GM19455 (cell line): Measurements from ENCODE around the gene GLYATL1.

Experiments used
- ATAC-seq: cut with Tn5 transposase; IDR thresholded peaks from one replicate; pipeline ENCODE4 v1.9.1; 2021; ENCODE audit not compliant: unreplicated experiment

Gene GLYATL1

DNA sequence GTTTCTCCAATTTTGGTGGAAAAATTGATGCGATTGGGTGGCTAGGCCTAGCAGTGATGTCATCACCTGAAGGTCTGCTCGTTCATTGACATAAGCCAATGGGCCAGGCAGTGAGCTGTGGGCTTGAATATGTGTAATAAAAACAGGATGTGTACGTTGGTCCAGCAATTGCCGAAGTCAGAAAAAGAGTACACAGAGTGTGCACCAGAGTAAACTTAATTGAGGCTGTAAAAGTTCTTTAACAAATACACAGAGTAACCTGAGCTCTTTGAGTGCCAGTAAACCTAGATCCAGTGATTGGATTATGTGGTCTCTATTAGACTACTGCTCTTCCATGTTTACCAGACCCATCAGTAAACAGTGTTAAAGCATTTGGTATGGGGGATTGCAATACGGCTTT lies 13.0 kb upstream of the GLYATL1 start:
- ATAC-seq, result no peak

DNA sequence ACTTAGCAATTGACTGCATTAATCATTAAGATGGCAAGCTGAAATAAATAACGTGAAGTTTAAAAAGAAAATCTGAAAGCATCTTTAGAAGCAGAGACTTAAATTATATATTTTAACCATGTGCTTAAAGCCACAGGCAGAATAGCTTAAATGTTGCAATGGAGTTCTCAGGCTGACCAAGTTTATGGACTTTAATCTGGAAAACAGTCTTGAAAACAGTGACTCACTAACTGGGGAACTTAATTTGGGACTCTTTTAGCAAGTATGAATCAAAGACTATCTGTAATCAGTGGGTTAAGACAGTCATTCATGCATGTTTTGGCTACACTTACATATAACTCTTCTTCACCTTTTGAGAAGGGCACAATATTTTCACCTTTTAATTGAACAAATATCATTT lies 12.6 kb upstream of the GLYATL1 start:
- ATAC-seq, result no peak

DNA sequence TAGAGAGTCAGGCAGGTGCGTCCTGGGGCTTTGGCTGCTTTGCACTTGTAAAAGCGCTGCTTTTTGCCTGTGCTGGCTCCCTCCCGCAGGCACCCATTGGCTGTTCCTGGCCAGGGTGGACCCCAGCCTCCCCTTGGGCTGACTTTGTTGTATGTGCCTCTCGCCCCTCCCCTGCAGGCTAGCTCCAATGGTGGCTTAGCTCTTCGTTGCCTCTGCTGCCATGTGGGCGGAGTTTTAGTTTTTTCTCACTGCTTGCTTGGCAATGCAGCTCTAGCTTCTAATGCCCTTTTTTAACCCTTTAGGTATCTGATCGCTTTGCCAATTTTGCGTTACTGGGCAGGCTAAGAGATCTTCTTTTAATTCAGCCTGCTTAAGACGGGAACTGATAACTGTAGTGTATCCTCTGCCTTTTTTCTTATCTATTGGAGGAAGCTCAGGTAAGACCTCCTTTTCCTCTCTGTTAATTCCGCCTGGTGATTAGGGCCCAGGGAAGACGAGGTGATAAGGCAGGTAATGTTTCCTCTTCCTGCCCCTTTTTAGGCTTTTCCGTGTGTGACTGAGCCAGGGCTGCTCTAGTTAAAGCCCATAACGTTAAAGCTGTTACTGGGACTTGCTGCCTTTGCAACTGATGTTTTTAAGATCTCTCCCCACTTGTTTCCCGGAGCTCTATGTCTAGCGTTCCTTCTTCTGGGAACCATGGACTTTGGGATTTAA lies 11.7 kb upstream of the GLYATL1 start:
- no peak for ATAC-seq

DNA sequence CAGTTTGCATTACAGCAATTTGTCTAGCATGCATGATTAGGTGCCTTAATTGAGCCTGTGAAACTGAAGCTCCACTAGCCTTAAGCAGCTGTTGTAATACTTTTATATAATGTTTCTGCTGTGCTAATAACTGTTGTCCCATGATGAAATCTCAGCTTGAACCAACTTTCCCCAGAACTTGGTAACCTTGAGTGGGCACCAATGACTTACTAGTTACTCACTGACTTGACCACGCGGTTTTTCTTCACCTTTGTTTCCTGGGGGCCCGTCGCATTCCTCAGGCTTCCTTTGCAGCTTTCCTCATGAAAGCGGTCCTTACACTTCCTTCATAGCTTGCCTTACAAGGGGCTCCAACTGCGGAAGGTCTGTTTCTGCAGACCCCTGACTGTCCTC lies 11.2 kb upstream of the GLYATL1 start:
- ATAC-seq, result no peak

DNA sequence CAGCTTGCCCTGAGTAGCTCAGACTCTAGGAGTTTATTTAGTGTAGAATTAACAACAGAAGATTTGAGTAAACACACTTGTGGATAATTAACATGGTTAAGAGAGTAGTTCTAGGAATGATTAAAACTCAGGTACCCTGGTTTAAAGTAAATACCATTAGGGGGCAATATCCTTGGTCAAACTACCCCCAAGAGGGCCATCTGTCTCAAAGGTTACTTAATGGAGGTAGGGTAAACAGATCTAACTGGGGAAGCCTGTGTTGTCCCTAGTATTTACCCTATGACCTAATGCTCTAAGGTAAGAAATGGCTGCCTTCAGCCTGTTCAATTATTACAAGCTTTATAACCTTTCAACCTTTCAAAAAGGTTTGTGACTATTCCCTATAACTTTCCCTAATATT lies 10.6 kb upstream of the GLYATL1 start:
- ATAC-seq, result no peak

DNA sequence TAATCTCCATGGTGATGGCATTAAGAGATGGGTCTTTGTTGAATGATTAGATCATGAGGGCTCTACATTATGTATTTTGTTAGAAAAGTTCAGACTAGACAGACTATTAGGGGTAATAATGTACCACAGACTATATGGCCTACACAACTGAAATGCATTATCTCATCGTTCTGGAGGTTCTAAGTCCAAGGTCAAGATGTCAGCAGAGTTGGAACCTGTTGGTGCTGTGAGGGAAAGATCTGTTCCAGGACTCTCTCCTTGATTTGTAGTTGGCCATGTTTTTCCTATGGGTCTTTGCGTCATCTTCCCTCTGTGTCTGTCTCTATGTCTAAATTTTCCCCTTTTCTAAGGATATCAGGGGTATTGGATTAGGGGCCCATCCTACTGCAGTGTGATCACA lies 8.4 kb upstream of the GLYATL1 start:
- ATAC-seq, result no peak

DNA sequence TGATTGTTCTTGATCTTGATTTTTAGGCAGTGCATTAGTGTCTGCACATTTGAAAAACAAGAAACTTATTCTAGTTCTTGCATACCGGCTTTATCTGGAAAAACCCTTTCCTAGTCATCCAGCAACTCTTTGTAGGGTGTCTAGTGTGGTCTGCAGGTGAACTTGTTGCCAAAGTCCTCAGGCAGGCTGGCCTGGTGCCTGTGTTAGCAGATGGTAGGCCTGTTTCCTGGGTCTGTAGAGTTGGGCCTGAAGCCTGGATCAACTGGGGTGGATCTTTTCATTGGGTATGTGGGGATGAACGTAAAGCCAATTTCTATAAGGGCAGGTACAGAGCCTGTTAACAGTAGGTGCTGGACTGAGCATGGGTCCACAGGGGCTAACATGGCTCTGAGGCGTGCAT lies 5.6 kb upstream of the GLYATL1 start:
- no peak for ATAC-seq

DNA sequence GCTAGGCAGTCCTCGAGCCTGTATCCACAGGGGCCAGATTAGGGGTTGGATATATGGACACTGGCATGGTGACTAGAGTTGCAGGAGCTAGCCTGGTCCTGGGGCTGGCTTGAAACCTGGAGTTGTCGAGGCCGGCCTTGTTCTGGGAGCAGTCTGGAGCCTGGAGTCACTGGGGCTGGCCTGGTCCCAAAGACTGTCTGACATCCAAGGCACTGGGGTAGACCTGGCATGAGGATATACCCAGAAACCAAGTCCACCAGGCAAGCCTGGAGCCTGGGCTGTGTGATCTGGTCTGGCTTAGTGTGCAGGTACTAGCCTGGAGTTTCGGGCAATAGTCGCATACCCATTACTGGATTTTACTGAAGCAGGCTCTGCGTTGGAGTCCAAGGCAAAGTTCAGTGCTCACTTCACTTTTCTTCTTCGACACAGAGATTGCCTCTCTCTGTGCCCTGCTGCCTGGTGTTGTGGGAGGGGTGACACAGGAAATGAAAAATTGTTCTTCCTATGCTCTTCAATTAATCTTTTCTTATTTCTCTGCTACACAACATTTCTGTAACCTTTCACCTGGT lies 4.3 kb upstream of the GLYATL1 start:
- no peak for ATAC-seq

DNA sequence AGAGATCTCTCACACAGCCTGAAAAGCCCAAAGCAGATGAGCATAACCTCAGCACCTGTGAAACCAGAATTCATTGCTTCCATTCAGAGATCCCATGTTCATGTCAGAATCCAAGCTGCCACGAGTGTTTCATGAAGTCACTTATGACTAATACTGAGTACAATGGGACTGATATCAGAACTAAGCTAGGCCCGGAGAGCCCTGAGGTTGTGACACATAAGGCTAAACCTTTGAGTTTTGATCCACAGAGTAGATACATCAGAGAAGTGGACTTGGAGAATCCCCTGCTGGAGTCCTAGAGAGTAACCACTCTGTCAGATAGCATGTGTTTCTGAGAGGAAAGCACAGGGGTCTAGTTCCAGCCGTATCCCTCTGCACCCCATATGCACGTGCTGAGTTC lies 890 bp upstream of the GLYATL1 start:
- no peak for ATAC-seq

DNA sequence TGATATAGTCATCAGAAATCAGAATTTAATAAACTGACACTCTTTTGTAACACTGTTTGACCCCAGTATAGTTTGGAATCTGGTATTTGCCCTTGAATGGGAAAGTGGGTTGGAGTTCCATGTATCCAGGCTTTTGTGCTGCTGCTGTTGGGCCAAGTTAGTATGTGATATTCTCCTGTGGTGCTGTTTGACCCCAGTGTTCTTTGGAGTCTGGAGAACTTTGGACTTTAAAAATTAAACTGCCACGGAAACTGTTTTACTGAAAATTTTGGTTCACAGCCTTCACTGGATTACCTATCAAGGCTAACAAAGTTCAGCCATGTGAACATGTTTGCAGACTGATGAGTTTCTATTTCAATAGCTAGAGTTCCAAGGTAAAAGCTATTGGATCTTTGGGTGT lies 740 bp downstream of the GLYATL1 start:
- ATAC-seq, result no peak

DNA sequence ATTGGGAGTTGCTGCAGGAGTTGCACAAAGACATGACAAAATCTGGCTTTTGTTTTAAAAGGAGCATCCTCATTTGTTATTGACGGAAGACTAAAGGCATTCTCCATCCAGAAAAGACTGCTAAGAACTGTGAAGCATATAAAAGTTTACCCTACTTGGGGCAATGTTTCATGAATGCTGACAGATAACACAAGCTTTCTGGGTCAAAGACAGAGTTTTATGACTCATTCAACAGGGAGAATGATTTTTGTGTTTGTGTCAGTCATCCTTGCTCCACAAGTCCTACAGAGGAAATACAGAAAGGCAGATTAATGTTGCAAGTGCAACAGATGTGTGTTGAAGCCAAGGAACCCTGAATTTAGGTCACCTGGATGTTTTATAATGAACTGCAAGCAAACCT lies 2.5 kb downstream of the GLYATL1 start:
- no peak for ATAC-seq

DNA sequence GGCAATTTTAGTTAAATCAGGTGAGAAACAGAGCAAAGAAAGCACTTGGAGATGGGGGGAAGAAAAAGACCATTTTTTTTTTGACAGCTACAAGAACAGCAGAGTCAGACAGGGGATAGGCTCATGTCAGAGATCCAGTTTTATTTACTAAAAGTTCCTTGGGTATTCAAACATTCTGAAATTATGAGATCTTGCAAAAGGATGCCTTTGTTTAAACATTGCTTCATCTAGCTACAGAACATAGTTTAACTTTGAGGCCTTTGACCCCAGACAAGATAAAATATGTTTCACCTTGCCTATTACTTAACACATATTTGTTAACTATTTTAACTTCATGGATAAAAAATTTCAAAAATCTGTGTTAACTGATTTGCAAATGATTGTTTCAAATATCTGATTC lies 6.4 kb downstream of the GLYATL1 start:
- no peak for ATAC-seq

DNA sequence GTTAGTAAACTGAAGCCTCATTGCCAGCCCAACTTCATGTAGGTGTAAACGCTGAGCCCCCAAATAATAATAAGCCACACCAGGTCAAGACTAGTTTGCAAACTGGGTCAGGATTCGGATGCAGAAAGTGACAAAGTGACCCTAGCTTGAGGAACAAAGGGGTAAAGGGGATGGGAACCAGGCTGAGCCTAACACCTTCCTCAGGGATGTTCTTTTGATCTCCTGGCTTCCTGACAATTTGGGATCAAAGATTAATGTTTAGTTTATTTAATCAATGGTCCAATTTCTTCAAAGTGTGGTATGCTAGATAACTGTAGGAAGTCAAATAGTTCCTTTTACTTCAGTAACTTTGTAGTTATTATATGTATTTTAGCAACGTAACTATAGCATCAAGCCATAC lies 9.9 kb downstream of the GLYATL1 start:
- ATAC-seq, result no peak

DNA sequence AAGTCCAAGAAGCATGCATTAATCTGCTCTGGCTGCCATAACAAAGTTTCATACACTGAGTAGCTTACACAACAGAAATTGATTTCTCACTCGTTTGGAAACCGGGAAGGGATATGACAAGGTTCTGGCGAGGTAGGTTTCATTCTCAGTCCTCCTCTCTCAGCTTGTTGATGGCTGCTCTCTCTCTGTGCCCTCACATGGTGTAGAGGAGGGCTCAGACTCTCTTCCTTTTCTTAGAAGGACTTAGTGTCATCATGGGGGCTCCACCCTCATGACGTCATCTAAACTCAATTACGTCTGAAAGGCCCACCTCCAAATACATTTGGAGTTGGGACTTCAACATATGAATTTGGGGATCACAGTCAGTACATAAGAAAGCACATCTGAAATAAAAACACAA lies 18.6 kb downstream of the GLYATL1 start:
- ATAC-seq, result no peak

DNA sequence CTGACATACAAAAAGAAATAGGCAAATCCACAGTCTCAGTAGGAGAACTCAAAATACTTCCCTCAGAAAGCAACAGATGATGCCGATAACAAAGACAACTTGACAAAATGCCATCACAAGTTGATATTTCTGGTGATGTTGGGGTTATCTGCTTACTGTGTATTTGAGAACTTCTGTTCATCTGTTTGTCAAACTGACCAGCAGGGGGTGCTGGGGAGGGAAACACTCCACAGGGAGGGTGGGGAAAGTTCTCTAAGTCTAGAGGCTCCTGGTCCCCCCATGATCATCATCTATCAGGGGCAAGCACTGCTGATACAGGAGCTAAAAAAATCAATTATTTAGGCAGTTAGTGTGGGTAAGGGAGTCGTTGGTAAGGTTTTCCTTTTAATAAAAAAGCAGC lies 19.2 kb downstream of the GLYATL1 start:
- ATAC-seq, result no peak

DNA sequence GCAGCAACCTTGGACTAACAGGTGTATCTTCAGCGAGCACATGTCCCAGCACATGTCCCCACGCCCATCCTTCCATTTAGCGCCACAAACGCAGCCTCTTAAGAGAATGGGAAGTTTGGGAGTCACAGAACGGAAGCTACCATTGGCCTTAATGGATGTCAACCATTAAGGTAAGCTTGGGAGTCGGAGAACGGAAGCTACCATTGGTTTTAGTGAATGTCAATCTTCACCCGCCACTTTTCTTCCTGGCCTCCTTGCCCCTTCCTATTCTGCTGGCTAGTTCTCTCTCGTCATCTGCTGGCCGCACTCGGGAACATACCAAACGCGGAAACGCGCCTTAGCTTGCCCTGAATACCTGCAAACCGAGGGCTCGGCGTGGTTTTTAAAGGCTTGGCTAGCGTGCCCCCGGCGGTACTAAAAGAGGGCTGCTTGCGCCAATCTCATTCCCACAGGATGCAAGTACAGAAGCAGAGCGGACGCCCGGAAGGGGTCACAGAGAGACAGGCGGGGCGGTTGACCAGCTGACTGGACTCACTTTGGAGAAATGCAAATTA lies 24.3 kb downstream of the GLYATL1 start:
- ATAC-seq, result no peak

DNA sequence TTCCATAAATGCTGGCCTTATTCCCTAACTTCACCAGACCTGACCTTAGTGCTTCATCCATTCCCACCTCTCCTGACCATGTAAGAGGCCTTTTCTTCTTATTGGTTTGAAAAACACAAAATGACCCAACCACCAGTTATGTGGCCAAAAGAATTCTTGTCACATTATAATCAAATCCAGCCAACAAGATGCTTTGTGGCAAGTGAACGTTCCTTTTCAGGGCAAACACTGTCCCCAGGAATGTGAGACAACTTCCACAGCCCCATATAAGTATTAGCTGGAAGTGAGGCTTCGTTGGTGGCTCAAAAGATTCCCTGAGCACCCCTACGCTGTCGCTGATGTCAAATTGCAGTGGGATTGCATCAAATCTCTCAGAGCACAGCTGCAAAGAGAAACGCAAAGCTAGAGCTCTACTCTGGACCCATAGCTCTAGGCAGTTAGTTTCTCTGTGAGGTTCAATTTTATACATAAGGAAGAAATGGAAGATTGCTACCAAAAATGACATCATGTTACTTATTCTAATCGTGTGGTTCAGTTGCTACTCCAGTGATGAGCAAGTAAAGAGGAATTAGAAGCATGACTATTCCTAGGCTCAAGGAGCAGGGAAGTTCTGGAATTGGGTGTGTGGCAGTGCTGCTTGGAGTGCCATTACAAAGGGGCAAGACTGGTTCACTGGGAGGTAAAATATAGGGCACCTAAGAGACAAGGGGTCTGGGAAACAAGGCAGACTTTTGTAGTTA lies 26.1 kb downstream of the GLYATL1 start:
- ATAC-seq, result no peak

DNA sequence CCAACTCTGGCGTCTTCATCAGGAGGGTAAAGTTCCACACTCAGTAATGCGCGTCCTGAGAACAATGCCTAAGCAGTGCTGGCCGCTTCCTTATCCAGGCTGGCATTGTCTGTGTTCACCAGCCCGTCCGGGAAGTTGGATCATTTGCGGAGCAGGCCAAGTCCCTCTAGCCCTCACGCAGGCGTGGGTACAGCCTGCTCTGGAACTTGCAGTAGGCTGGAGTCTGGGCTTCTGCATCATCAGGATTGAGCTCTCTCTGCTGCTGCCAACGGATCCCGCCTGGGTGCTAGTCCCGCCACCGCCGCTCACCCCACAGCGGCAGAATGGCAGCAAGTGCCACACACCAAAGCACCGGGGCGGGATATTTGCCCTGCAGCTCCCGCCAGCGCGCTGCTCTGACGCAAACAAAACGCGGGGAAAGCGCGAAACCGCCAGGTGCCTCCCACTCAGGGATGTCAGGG lies 29.0 kb downstream of the GLYATL1 start:
- ATAC-seq, result no peak

DNA sequence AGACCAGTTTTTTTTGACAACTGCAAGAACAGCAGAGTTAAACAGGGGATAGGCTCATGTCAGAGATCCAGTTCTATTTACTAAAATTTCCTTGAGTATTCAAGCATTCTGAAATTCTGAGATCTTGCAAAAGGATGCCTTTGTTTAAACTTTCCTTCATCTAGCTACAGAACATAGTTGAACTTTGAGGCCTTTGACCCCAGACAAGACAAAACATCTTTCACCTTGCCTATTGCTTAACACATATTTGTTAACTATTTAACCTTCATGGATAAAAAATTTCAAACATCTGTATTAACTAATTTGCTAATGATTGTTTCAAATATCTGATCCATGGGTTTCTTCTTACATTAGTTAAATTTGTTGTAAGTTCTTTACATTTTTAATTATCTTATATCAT lies 38.2 kb downstream of the GLYATL1 start:
- no peak for ATAC-seq

DNA sequence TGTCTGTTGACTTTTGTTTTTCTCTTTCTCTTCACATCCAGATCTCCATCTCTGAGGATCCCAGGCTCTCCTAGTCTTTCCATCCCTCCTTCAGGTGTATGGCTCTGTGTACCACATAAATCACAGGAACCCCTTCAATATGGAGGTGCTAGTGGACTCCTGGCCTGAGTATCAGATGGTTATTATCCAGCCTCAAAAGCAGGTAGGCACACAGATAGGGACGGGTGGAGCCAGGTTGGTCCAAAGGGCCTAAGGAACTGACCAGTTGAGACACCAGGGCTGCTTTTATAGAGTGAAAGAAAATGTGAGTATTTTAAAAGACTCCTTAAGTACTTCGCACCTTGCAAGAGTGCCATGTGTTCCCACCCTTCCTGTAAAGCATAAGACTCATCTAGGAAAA lies 39.9 kb downstream of the GLYATL1 start:
- no peak for ATAC-seq

DNA sequence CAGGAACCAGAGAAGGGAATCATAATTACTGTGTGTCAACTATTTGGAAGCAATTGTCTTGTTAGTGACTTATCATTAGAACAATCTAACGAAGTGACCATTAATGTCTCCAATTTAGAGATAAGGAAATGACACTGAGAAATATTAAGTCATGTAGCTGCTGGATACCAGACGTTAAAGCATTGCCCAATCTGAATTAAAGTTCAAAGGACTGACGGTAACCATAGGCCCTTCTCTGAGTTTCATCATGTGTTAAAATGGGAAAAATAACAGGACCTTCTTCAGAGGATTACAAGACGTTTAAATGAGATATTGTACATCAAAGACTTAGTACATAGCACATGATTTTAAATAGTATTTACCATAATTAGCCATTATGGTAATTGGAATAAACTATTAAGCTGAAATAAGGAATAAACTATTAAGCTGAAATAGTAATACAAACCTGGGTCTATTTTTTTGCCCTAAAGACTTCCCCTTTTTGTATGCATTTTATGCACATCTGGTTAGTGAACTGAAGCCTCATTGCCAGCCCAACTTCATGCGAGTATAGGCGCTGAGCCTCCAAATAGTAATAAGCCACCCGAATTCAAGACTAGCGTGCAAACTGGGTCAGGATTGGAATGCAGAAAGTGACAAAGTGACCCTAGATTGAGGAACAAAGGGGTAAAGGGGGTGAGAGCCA lies 41.0 kb downstream of the GLYATL1 start:
- no peak for ATAC-seq

DNA sequence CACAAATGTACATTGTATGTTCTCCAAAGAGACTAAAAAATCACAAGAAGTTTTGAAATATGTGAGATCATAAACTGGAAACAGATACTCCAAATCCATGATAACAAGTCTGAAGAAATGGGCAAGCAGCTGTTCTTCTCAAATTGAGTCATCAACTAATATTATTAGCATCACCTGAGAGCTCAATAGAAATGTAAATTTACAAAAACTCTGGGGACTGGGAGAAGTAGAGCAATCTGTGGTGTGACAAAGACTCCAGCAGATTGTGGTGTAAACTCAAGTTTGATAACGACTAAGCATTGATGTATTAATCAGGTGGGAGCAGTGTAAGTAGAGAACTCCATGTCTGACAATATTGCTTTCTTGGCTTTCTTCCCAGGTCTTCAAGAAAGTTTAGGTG lies 53.2 kb downstream of the GLYATL1 start:
- ATAC-seq, result no peak
